Right cardiac atrium (tissue), 5 donors: ENCODE data around the gene PRKCA. TPM values are rescaled to one million over a fixed set of nuclear protein-coding genes. Genes with fewer than 3 reads are reported as not detected.

Experiments
- ATAC-seq, 2 donors: fragments of 200-7000 bp; cut with Tn5 transposase; one replicate each; pipeline versions ENCODE4 v1.8.0 to v1.9.1; 2020; ENCODE audit warnings: moderate library complexity in 2 of 2, mild to moderate bottlenecking in 1 of 2
- DNase-seq, 3 donors: peaks; one replicate each; pipeline ENCODE4 v3.0.0-alpha.2; 2020
- H3K27ac ChIP-seq: one replicate; pipeline ENCODE4 v1.5.1; 2013; ENCODE audit warnings: mild to moderate bottlenecking, low read length, control low read depth, moderate library complexity
- H3K27me3 ChIP-seq: one replicate; pipeline ENCODE4 v1.6.1; 2013; ENCODE audit not compliant: control insufficient read depth, insufficient read depth
- H3K4me1 ChIP-seq: one replicate; pipeline ENCODE4 v1.6.1; 2013; ENCODE audit warnings: low read length; ENCODE audit not compliant: control insufficient read depth, insufficient read depth
- H3K4me3 ChIP-seq: one replicate; pipeline ENCODE4 v1.5.1; 2013; ENCODE audit warnings: low read length, control low read depth
- H3K9me3 ChIP-seq: one replicate; pipeline ENCODE4 v1.6.1; 2013; ENCODE audit warnings: low read length; ENCODE audit not compliant: control insufficient read depth
- WGBS: extraction: QIAGEN DNeasy Blood & Tissue Kit; methylation state at CpG from one replicate; pipeline ENCODE4 v1.1.7; 2013; 5-methylcytosine and 5-hydroxymethylcytosine counted together
- intact Hi-C, 4 donors: fragments of 100-400 bp; cut with DNase I; formaldehyde crosslinking; loops; one replicate each; pipeline versions ENCODE4 v1.11.0 to v1.14.0; 2022 to 2023
- polyA plus RNA-seq: library from polyadenylated mRNA; stranded (reverse); fragments of 200-250 nt; gene quantifications from one replicate; pipeline ENCODE4 v1.2.3, GENCODE V29; 2013
- total RNA-seq, 4 donors: library from RNA; stranded (reverse); fragmentation: NEBNext Ultra II Directional; extraction: Animal tissue kit (Norgen Biotek cat#: 25700); gene quantifications; one replicate each; pipeline ENCODE4 v1.2.1, GENCODE V29; 2021
- donor health status: healthy with polysubstance abuse.
- donor health status: DM: no; HTN: yes; CAD: no.
- donor health status: DM: no; HTN: no; CAD: no.
- donor health status: DM: no; HTN: yes; CAD: no; lungs with severe emphysema.
- donor health status: DM: yes; HTN: yes; CAD: no.

Gene PRKCA
- total and polyA plus RNA-seq, 5 donors = 2.2 to 8.0 (median 6.8) TPM

GRCh38 chr17:66371561-66371960, 69.1 kb downstream of the PRKCA start:
- H3K9me3 ChIP-seq = no peaks in the 10 kb centered on the region
- no peak overlapping the region for H3K4me3 ChIP-seq
- H3K4me1 ChIP-seq = no peaks in the 10 kb centered on the region
- DNase-seq (no peak), ATAC-seq (no peak)
- WGBS = 94% methylated on average over 7 of the region's 7 CpGs
- H3K27me3 ChIP-seq = no peaks in the 10 kb centered on the region
- no peak overlapping the region for H3K27ac ChIP-seq
- intact Hi-C loops = no loop called here

- no peaks in the 10 kb centered on the region for H3K27me3 ChIP-seq
- H3K4me3 ChIP-seq = no peak overlapping the region
- DNase-seq = no peak
- no peak for ATAC-seq
- H3K9me3 ChIP-seq = no peaks in the 10 kb centered on the region
- H3K27ac ChIP-seq = no peak overlapping the region
- 93% methylated on average over 5 of the region's 5 CpGs for WGBS
- H3K4me1 ChIP-seq = no peaks in the 10 kb centered on the region
- intact Hi-C loops = no loop called here
Observed at GRCh38 chr17:66372182-66372581, 69.8 kb downstream of the PRKCA start.

GRCh38 chr17:66373079-66373478, 70.7 kb downstream of the PRKCA start:
- Histone ChIP-seq H3K4me1 (no peaks in the 10 kb centered on the region), H3K9me3 (no peaks in the 10 kb centered on the region), H3K4me3 (no peak overlapping the region), H3K27me3 (no peaks in the 10 kb centered on the region), H3K27ac (no peak overlapping the region)
- no peak for ATAC-seq
- no peak for DNase-seq
- intact Hi-C loops = no loop called here
- 95% methylated on average over 3 of the region's 3 CpGs for WGBS

- no peaks in the 10 kb centered on the region for H3K9me3 ChIP-seq
- intact Hi-C loops = no loop called here
- DNase-seq = peak; percentile 39 to 66 (median 61)
- no peaks in the 10 kb centered on the region for H3K27me3 ChIP-seq
- H3K27ac ChIP-seq = no peak overlapping the region
- peak overlapping the region; percentile 11 for H3K4me3 ChIP-seq
- peak; percentile 77 to 78 for ATAC-seq
- WGBS = 45% methylated on average over 18 of the region's 18 CpGs
- no peaks in the 10 kb centered on the region for H3K4me1 ChIP-seq
Observed at GRCh38 chr17:66373944-66374817, 71.8 kb downstream of the PRKCA start.

- no peak overlapping the region for H3K27ac ChIP-seq
- DNase-seq (no peak), ATAC-seq (no peak)
- H3K27me3 ChIP-seq = no peaks in the 10 kb centered on the region
- H3K4me1 ChIP-seq = no peaks in the 10 kb centered on the region
- H3K4me3 ChIP-seq = no peak overlapping the region
- intact Hi-C loops = no loop called here
- H3K9me3 ChIP-seq = no peaks in the 10 kb centered on the region
- 89% methylated on average over 8 of the region's 8 CpGs for WGBS
Observed at GRCh38 chr17:66375121-66375520, 72.7 kb downstream of the PRKCA start.

GRCh38 chr17:66378296-66378695, 75.9 kb downstream of the PRKCA start:
- H3K4me3 ChIP-seq = no peak overlapping the region
- intact Hi-C loops = no loop called here
- ATAC-seq (no peak), DNase-seq (no peak)
- WGBS = 94% methylated on average over 5 of the region's 5 CpGs
- H3K4me1 ChIP-seq = peaks cover 2% of the 10 kb centered on the region
- H3K27me3 ChIP-seq = no peaks in the 10 kb centered on the region
- H3K27ac ChIP-seq = no peak overlapping the region
- H3K9me3 ChIP-seq = no peaks in the 10 kb centered on the region

- intact Hi-C loops = no loop called here
- Histone ChIP-seq H3K27me3 (no peaks in the 10 kb centered on the region), H3K4me1 (peaks cover 2% of the 10 kb centered on the region), H3K9me3 (no peaks in the 10 kb centered on the region), H3K27ac (no peak overlapping the region), H3K4me3 (no peak overlapping the region)
- DNase-seq (no peak), ATAC-seq (no peak)
- 37% methylated on average over 4 of the region's 4 CpGs for WGBS
Observed at GRCh38 chr17:66379544-66379943, 77.1 kb downstream of the PRKCA start.

GRCh38 chr17:66379996-66380395, 77.6 kb downstream of the PRKCA start:
- H3K4me3 ChIP-seq = no peak overlapping the region
- no peak overlapping the region for H3K27ac ChIP-seq
- intact Hi-C loops = no loop called here
- H3K4me1 ChIP-seq = peaks cover 2% of the 10 kb centered on the region
- no peaks in the 10 kb centered on the region for H3K9me3 ChIP-seq
- DNase-seq = no peak
- no peaks in the 10 kb centered on the region for H3K27me3 ChIP-seq
- WGBS = 62% methylated on average over 2 of the region's 2 CpGs
- no peak for ATAC-seq

- Histone ChIP-seq H3K27ac (no peak overlapping the region), H3K9me3 (no peaks in the 10 kb centered on the region), H3K27me3 (no peaks in the 10 kb centered on the region), H3K4me1 (peaks cover 2% of the 10 kb centered on the region), H3K4me3 (no peak overlapping the region)
- intact Hi-C loops = no loop called here
- 89% methylated on average over 4 of the region's 4 CpGs for WGBS
- DNase-seq = no peak
- no peak for ATAC-seq
Observed at GRCh38 chr17:66381701-66382362, 79.4 kb downstream of the PRKCA start.

- 55% methylated on average over 4 of the region's 4 CpGs for WGBS
- H3K9me3 ChIP-seq = no peaks in the 10 kb centered on the region
- intact Hi-C loops = no loop called here
- no peak for DNase-seq
- ATAC-seq = no peak
- no peak overlapping the region for H3K4me3 ChIP-seq
- H3K27me3 ChIP-seq = no peaks in the 10 kb centered on the region
- peaks cover 2% of the 10 kb centered on the region for H3K4me1 ChIP-seq
- no peak overlapping the region for H3K27ac ChIP-seq
Observed at GRCh38 chr17:66383333-66383732, 80.9 kb downstream of the PRKCA start.

GRCh38 chr17:66386498-66387351, 84.3 kb downstream of the PRKCA start:
- intact Hi-C loops = no loop called here
- H3K27ac ChIP-seq = no peak overlapping the region
- H3K4me3 ChIP-seq = no peak overlapping the region
- ATAC-seq (no peak), DNase-seq (no peak)
- H3K4me1 ChIP-seq = peaks cover 2% of the 10 kb centered on the region
- no peaks in the 10 kb centered on the region for H3K9me3 ChIP-seq
- 18% methylated on average over 2 of the region's 2 CpGs for WGBS
- no peaks in the 10 kb centered on the region for H3K27me3 ChIP-seq
